H9 (cell line): ENCODE data around the gene CFAP77. TPM values are rescaled to one million over a fixed set of nuclear protein-coding genes. Genes with fewer than 3 reads are reported as not detected.

Experiments
- DNase-seq: peaks from one replicate; pipeline ENCODE4 v3.0.0-alpha.2; 2017
- H2AFZ ChIP-seq: one replicate; pipeline ENCODE4 v1.6.1; 2013; ENCODE audit warnings: mild to moderate bottlenecking, low read length, control low read depth, moderate library complexity
- H2AK5ac ChIP-seq: 2 replicates; pipeline ENCODE4 v1.6.1; 2013; ENCODE audit warnings: low read length, control low read depth, mixed read lengths; ENCODE audit not compliant: insufficient read length
- H2BK120ac ChIP-seq: one replicate; pipeline ENCODE4 v1.6.1; 2013; ENCODE audit warnings: low read depth, mild to moderate bottlenecking, low read length, control low read depth, inconsistent platforms; ENCODE audit not compliant: poor library complexity, severe bottlenecking
- H2BK12ac ChIP-seq: 2 replicates; pipeline ENCODE4 v1.6.1; 2013; ENCODE audit warnings: low read length, control low read depth, mixed read lengths, low read depth; ENCODE audit not compliant: insufficient read length
- H2BK15ac ChIP-seq: 2 replicates; pipeline ENCODE4 v1.6.1; 2013; ENCODE audit warnings: low read depth, low read length, control low read depth
- H2BK20ac ChIP-seq: one replicate; pipeline ENCODE4 v1.6.1; 2013; ENCODE audit warnings: low read depth, mild to moderate bottlenecking, low read length, control low read depth, inconsistent platforms; ENCODE audit not compliant: poor library complexity, severe bottlenecking
- H2BK5ac ChIP-seq: 2 replicates; pipeline ENCODE4 v1.6.1; 2013; ENCODE audit warnings: low read length, control low read depth, mixed read lengths; ENCODE audit not compliant: insufficient read length
- H3K14ac ChIP-seq: 2 replicates; pipeline ENCODE4 v1.6.1; 2013; ENCODE audit warnings: low read length, control low read depth; ENCODE audit not compliant: insufficient read depth
- H3K18ac ChIP-seq: 2 replicates; pipeline ENCODE4 v1.6.1; 2013; ENCODE audit warnings: low read depth, mild to moderate bottlenecking, mixed read lengths, low read length, control low read depth; ENCODE audit not compliant: insufficient read length
- H3K23ac ChIP-seq: 2 replicates; pipeline ENCODE4 v1.6.1; 2013; ENCODE audit warnings: low read length, control low read depth, mixed read lengths, low read depth; ENCODE audit not compliant: insufficient read length
- H3K23me2 ChIP-seq: 2 replicates; pipeline ENCODE4 v1.6.1; 2013; ENCODE audit warnings: low read depth, mild to moderate bottlenecking, mixed read lengths, low read length, control low read depth; ENCODE audit not compliant: insufficient read length, poor library complexity, severe bottlenecking
- H3K27ac ChIP-seq: 2 replicates; pipeline ENCODE4 v1.5.1; 2013; ENCODE audit warnings: low read length, control low read depth, mixed read lengths, low read depth; ENCODE audit not compliant: insufficient read length
- H3K27me3 ChIP-seq: 2 replicates; pipeline ENCODE4 v1.6.1; 2013; ENCODE audit warnings: low read length, control low read depth, inconsistent platforms; ENCODE audit not compliant: insufficient read depth
- H3K4ac ChIP-seq: 2 replicates; pipeline ENCODE4 v1.6.1; 2013; ENCODE audit warnings: low read depth, mild to moderate bottlenecking, control low read depth, inconsistent platforms, low read length, moderate library complexity
- H3K4me1 ChIP-seq: 2 replicates; pipeline ENCODE4 v1.6.1; 2013; ENCODE audit warnings: low read length, control low read depth, inconsistent platforms; ENCODE audit not compliant: insufficient read depth
- H3K4me2 ChIP-seq: 2 replicates; pipeline ENCODE4 v1.6.1; 2013; ENCODE audit warnings: low read length, control low read depth, mixed read lengths; ENCODE audit not compliant: insufficient read length, insufficient read depth
- H3K56ac ChIP-seq: 2 replicates; pipeline ENCODE4 v1.6.1; 2013; ENCODE audit warnings: low read depth, mild to moderate bottlenecking, mixed read lengths, low read length, control low read depth; ENCODE audit not compliant: insufficient read length
- H3K79me1 ChIP-seq: 2 replicates; pipeline ENCODE4 v1.6.1; 2013; ENCODE audit warnings: low read depth, mild to moderate bottlenecking, moderate library complexity, low read length, control low read depth, inconsistent platforms; ENCODE audit not compliant: insufficient read depth, poor library complexity, severe bottlenecking
- H3K79me2 ChIP-seq: 2 replicates; pipeline ENCODE4 v1.6.1; 2013; ENCODE audit warnings: low read length, control low read depth, inconsistent platforms; ENCODE audit not compliant: insufficient read depth
- H3K9ac ChIP-seq: 2 replicates; pipeline ENCODE4 v1.6.1; 2013; ENCODE audit warnings: low read length, control low read depth, mixed read lengths; ENCODE audit not compliant: insufficient read length; ENCODE audit errors: extremely low read depth
- H3K9me3 ChIP-seq: one replicate; pipeline ENCODE4 v1.6.1; 2013; ENCODE audit warnings: low read depth, low read length, inconsistent platforms; ENCODE audit not compliant: control insufficient read depth
- H3T11ph ChIP-seq: one replicate; pipeline ENCODE4 v1.6.1; 2013; ENCODE audit warnings: mild to moderate bottlenecking, low read length, control low read depth, inconsistent platforms
- H4K20me1 ChIP-seq: one replicate; pipeline ENCODE4 v1.6.1; 2013; ENCODE audit not compliant: control insufficient read depth, insufficient read length, insufficient read depth
- H4K5ac ChIP-seq: 2 replicates; pipeline ENCODE4 v1.6.1; 2013; ENCODE audit warnings: low read depth, mild to moderate bottlenecking, mixed read lengths, low read length, control low read depth; ENCODE audit not compliant: insufficient read length
- H4K8ac ChIP-seq: replicated peaks from 2 replicates; pipeline ENCODE4 v1.6.1; 2013; ENCODE audit warnings: low read length, control low read depth, mixed read lengths, low read depth; ENCODE audit not compliant: insufficient read length
- H4K91ac ChIP-seq: 2 replicates; pipeline ENCODE4 v1.6.1; 2013; ENCODE audit warnings: low read depth, mild to moderate bottlenecking, moderate library complexity, mixed read lengths, low read length, control low read depth; ENCODE audit not compliant: insufficient read length
- H3K27ac Mint-ChIP-seq, 3 experiments: 2 replicates in 2 of 3; 3 replicates in 1 of 3; pipeline ENCODE4 v1.8.0; 2020 to 2021; ENCODE audit warnings: mixed read lengths in 3 of 3, mild to moderate bottlenecking in 1 of 3, moderate library complexity in 1 of 3
- H3K27me3 Mint-ChIP-seq: 2 replicates; pipeline ENCODE4 v1.8.0; 2021; ENCODE audit warnings: low read depth, mild to moderate bottlenecking, moderate library complexity, mixed read lengths
- H3K36me3 Mint-ChIP-seq, 3 experiments: 2 replicates in 2 of 3; 3 replicates in 1 of 3; pipeline ENCODE4 v1.8.0; 2020 to 2021; ENCODE audit warnings: low read depth in 3 of 3, mixed read lengths in 3 of 3; ENCODE audit not compliant: insufficient read depth in 1 of 3
- H3K4me1 Mint-ChIP-seq, 2 experiments: 2 replicates each; pipeline ENCODE4 v1.8.0; 2020; ENCODE audit warnings: mixed read lengths in 2 of 2
- H3K4me3 Mint-ChIP-seq, 2 experiments: 2 replicates in 1 of 2; 3 replicates in 1 of 2; pipeline ENCODE4 v1.8.0; 2020 to 2021; ENCODE audit warnings: mild to moderate bottlenecking in 2 of 2, mixed read lengths in 2 of 2, moderate library complexity in 1 of 2
- H3K9me3 Mint-ChIP-seq, 2 experiments: 2 replicates in 1 of 2; 3 replicates in 1 of 2; pipeline ENCODE4 v1.8.0; 2020; ENCODE audit warnings: mild to moderate bottlenecking in 2 of 2, mixed read lengths in 2 of 2, moderate library complexity in 1 of 2
- WGBS: extraction: QIAGEN DNeasy Blood & Tissue Kit; methylation state at CpG from one replicate; pipeline ENCODE4 v1.1.7; 2013; ENCODE audit warnings: missing lambda C conversion rate, low lambda C conversion rate, mixed read lengths; ENCODE audit not compliant: insufficient read length; ENCODE audit errors: extremely low coverage; 5-methylcytosine and 5-hydroxymethylcytosine counted together
- total RNA-seq: library from RNA; stranded (reverse); gene quantifications from 2 replicates; pipeline ENCODE4 v1.2.1, GENCODE V29; 2021
- TF ChIP-seq, protein P1 (sequence below): fragments of 200-600 bp; sonication (generic); conservative IDR thresholded peaks from 3 replicates; pipeline ENCODE4 v1.8.0; 2021; ENCODE audit warnings: antibody characterized with exemption, mild to moderate bottlenecking

CFAP77 gene
- total RNA-seq, 1 experiment from 2014 or later: 0.72 TPM

DNA sequence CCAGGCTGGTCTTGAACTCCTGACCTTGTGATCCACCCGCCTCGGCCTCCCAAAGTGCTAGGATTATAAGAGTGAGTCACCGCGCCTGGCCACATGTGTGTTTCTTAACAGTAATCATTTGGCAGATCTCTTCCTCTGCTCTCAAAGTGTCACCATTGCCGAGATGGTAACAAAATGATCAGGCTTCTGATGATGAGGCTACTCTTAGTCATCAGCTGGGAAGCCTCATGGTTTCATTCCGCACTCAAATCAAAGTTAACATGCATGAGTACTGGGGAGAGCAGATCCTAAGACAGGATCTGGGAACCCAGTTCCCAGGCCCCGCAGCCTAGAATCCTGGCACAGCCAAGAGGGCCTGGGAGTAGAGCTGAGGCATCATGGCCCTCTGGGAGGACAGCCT is 199.8 kb downstream of the CFAP77 start:
- H4K8ac ChIP-seq: no peak overlapping the region
- no peaks in the 10 kb centered on the region for H3K79me1 ChIP-seq
- H2BK20ac ChIP-seq: no peak overlapping the region
- H4K5ac ChIP-seq: no peak overlapping the region
- H3K4ac ChIP-seq: no peak overlapping the region
- H4K91ac ChIP-seq: no peak overlapping the region
- no peaks in the 10 kb centered on the region for H3K23me2 ChIP-seq
- no peak overlapping the region for H3K9ac ChIP-seq
- H2BK15ac ChIP-seq: no peak overlapping the region
- no CpG with 5 or more reads among the region's 7 CpGs for WGBS
- H3K18ac ChIP-seq: no peak overlapping the region
- H3K56ac ChIP-seq: no peak overlapping the region
- H3T11ph ChIP-seq: no peak overlapping the region
- TF ChIP-seq, protein P1, sequence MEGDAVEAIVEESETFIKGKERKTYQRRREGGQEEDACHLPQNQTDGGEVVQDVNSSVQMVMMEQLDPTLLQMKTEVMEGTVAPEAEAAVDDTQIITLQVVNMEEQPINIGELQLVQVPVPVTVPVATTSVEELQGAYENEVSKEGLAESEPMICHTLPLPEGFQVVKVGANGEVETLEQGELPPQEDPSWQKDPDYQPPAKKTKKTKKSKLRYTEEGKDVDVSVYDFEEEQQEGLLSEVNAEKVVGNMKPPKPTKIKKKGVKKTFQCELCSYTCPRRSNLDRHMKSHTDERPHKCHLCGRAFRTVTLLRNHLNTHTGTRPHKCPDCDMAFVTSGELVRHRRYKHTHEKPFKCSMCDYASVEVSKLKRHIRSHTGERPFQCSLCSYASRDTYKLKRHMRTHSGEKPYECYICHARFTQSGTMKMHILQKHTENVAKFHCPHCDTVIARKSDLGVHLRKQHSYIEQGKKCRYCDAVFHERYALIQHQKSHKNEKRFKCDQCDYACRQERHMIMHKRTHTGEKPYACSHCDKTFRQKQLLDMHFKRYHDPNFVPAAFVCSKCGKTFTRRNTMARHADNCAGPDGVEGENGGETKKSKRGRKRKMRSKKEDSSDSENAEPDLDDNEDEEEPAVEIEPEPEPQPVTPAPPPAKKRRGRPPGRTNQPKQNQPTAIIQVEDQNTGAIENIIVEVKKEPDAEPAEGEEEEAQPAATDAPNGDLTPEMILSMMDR: no peak
- no peaks in the 10 kb centered on the region for H3K9me3 ChIP-seq
- Mint-ChIP-seq H3K27ac (no peak overlapping the region), H3K36me3 (peaks cover 23 to 72% (median 51%) of the 10 kb centered on the region in 3 experiments; a peak in 6 of 7 replicates), H3K9me3 (no peaks in the 10 kb centered on the region), H3K4me1 (peaks cover 18 to 29% of the 10 kb centered on the region in 2 experiments), H3K4me3 (no peak overlapping the region), H3K27me3 (no peaks in the 10 kb centered on the region; the same call in 1 of the 2 replicates)
- H3K14ac ChIP-seq: no peak overlapping the region
- no peak overlapping the region for H2AK5ac ChIP-seq
- no peak overlapping the region for H2BK12ac ChIP-seq
- no peak overlapping the region for H3K4me2 ChIP-seq
- H3K79me2 ChIP-seq: no peaks in the 10 kb centered on the region
- DNase-seq: no peak
- no peaks in the 10 kb centered on the region for H3K27me3 ChIP-seq
- H2BK120ac ChIP-seq: no peak overlapping the region
- H2BK5ac ChIP-seq: no peak overlapping the region
- no peak overlapping the region for H3K27ac ChIP-seq
- no peaks in the 10 kb centered on the region for H3K4me1 ChIP-seq
- no peak overlapping the region for H3K23ac ChIP-seq
- no peak overlapping the region for H2AFZ ChIP-seq
- H4K20me1 ChIP-seq: no peaks in the 10 kb centered on the region
